Neural cell (in vitro differentiated cells): ENCODE measurements around the gene ASL. TPM values are rescaled to one million over a fixed set of nuclear protein-coding genes. Genes with fewer than 3 reads are reported as not detected.
"Not testable (repeated sequence)": the region's sequence is repeated elsewhere in the genome, so short reads cannot be mapped to it uniquely, and the experiment has no call there.

Experiments
- H2AFZ ChIP-seq: fragments of 200-600, 300-800 bp; sonication (generic), shearing (Covaris generic); 2 replicates; pipeline ENCODE4 v1.6.0; 2014; ENCODE audit warnings: low read depth, mild to moderate bottlenecking, antibody characterized with exemption, low read length, moderate library complexity
- H3F3A ChIP-seq: fragments of 200-600 bp; shearing (Covaris generic); 2 replicates; pipeline ENCODE4 v1.6.1; 2016; ENCODE audit warnings: mild to moderate bottlenecking, moderate library complexity, mixed read lengths, antibody characterized with exemption, low read length; ENCODE audit not compliant: insufficient read depth, poor library complexity, severe bottlenecking
- H3K27ac ChIP-seq: fragments of 200-600, 300-800 bp; sonication (generic), shearing (Covaris generic); 2 replicates; pipeline ENCODE4 v1.5.1; 2014; ENCODE audit warnings: mild to moderate bottlenecking, low read length, moderate library complexity
- H3K27me3 ChIP-seq: fragments of 300-800, 200-600 bp; sonication (generic), shearing (Covaris generic); 2 replicates; pipeline ENCODE4 v1.6.0; 2014; ENCODE audit warnings: mild to moderate bottlenecking, low read depth, low read length, moderate library complexity; ENCODE audit not compliant: insufficient read depth
- H3K36me3 ChIP-seq: fragments of 300-800, 200-600 bp; sonication (generic), shearing (Covaris generic); 2 replicates; pipeline ENCODE4 v1.5.1; 2014; ENCODE audit warnings: mild to moderate bottlenecking, antibody characterized with exemption, low read length, moderate library complexity; ENCODE audit not compliant: insufficient read depth
- H3K4me2 ChIP-seq: fragments of 300-800, 200-600 bp; sonication (generic), shearing (Covaris generic); 2 replicates; pipeline ENCODE4 v1.6.0; 2014; ENCODE audit warnings: mild to moderate bottlenecking, low read length
- H3K4me3 ChIP-seq: fragments of 300-800, 200-600 bp; sonication (generic), shearing (Covaris generic); 2 replicates; pipeline ENCODE4 v1.5.1; 2014; ENCODE audit warnings: mild to moderate bottlenecking, low read length, moderate library complexity
- H3K79me2 ChIP-seq: fragments of 200-600 bp; shearing (Covaris generic); replicated peaks from 2 replicates; pipeline ENCODE4 v1.6.0; 2014; ENCODE audit warnings: mild to moderate bottlenecking, low read length, moderate library complexity; ENCODE audit not compliant: insufficient read depth
- H3K9ac ChIP-seq: fragments of 300-800, 200-600 bp; sonication (generic), shearing (Covaris generic); 2 replicates; pipeline ENCODE4 v1.6.1; 2016; ENCODE audit warnings: mild to moderate bottlenecking, low read length, mixed read lengths
- H3K9me2 ChIP-seq: fragments of 200-600 bp; shearing (Covaris generic); 2 replicates; pipeline ENCODE4 v1.6.1; 2016; ENCODE audit warnings: mild to moderate bottlenecking, low read length, mixed read lengths; ENCODE audit not compliant: insufficient read depth
- H3K9me3 ChIP-seq: fragments of 200-600, 300-800 bp; sonication (generic), shearing (Covaris generic); 2 replicates; pipeline ENCODE4 v1.6.1; 2016; ENCODE audit warnings: mild to moderate bottlenecking, mixed run types, low read length, moderate library complexity, mixed read lengths
- H4K20me1 ChIP-seq: fragments of 200-600 bp; shearing (Covaris generic); 2 replicates; pipeline ENCODE4 v1.6.1; 2016; ENCODE audit warnings: mild to moderate bottlenecking, mixed run types; ENCODE audit not compliant: insufficient read depth
- EP300 ChIP-seq: fragments of 450-650 bp; conservative IDR thresholded peaks from 2 replicates; pipeline ENCODE4 v1.6.1; 2014; ENCODE audit warnings: antibody characterized with exemption, mild to moderate bottlenecking, moderate library complexity; ENCODE audit not compliant: poor library complexity, severe bottlenecking
- EZH2 ChIP-seq: fragments of 200-600, 300-800 bp; shearing (Covaris generic), sonication (generic); IDR thresholded peaks from 2 replicates; pipeline ENCODE4 v1.6.1; 2014; ENCODE audit warnings: antibody characterized with exemption, low read length, borderline replicate concordance, mild to moderate bottlenecking; ENCODE audit not compliant: insufficient read depth, poor library complexity, severe bottlenecking
- MXI1 ChIP-seq: fragments of 450-650 bp; conservative IDR thresholded peaks from 2 replicates; pipeline ENCODE4 v1.6.1; 2014; ENCODE audit warnings: antibody characterized with exemption, mild to moderate bottlenecking; ENCODE audit not compliant: poor library complexity, severe bottlenecking
- POLR2AphosphoS5 ChIP-seq: IDR thresholded peaks from 2 replicates; pipeline ENCODE4 v1.6.1; 2012
- RAD21 ChIP-seq: fragments of 450-650 bp; conservative IDR thresholded peaks from 2 replicates; pipeline ENCODE4 v1.6.1; 2014; ENCODE audit warnings: antibody characterized with exemption, mild to moderate bottlenecking, moderate library complexity
- REST ChIP-seq: IDR thresholded peaks from 2 replicates; pipeline ENCODE4 v1.6.1; 2012; ENCODE audit warnings: borderline replicate concordance
- SMC3 ChIP-seq: fragments of 450-650 bp; conservative IDR thresholded peaks from 2 replicates; pipeline ENCODE4 v1.6.1; 2014; ENCODE audit warnings: antibody characterized with exemption, mild to moderate bottlenecking, moderate library complexity; ENCODE audit not compliant: poor library complexity
- TAF1 ChIP-seq: IDR thresholded peaks from 2 replicates; pipeline ENCODE4 v1.6.1; 2012; ENCODE audit warnings: low read depth
- polyA plus RNA-seq: library from polyadenylated mRNA; depleted of rRNA; stranded (reverse); fragments of >200 nt; gene quantifications from 2 replicates; pipeline ENCODE4 v1.2.3, GENCODE V29; 2014
- TF ChIP-seq, protein P1 (sequence below): fragments of 450-650 bp; IDR thresholded peaks from 2 replicates; pipeline ENCODE4 v1.5.1; 2014; ENCODE audit warnings: antibody characterized with exemption, mild to moderate bottlenecking, moderate library complexity; ENCODE audit not compliant: poor library complexity, severe bottlenecking

The ASL gene
- polyA plus RNA-seq, 1 donor from 2014 or later, result 20.9 TPM

DNA sequence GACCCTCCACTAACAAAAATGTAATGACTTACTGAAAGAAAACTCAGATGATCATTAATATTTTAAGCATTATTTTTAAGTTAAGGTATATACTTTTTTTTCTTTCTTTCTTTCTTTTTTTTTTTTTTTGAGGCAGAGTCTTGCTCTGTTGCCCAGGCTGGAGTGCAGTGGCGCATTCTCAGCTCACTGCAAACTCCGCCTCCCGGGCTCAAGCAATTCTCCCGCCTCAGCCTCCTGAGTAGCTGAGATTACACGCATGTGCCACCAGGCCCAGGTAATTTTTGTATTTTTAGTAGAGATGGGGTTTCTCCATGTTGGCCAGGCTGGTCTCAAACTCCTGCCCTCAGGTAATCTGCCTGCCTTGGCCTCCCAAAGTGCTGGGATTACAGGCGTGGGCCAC, 26.5 kb downstream of the ASL start:
- not testable (repeated sequence) for H3K27ac ChIP-seq, H3K9me3 ChIP-seq, H2AFZ ChIP-seq, H3K4me3 ChIP-seq, H3K27me3 ChIP-seq, H3K36me3 ChIP-seq, H3K4me2 ChIP-seq, H3K9me2 ChIP-seq, H3K79me2 ChIP-seq, H3K9ac ChIP-seq, H4K20me1 ChIP-seq, H3F3A ChIP-seq

DNA sequence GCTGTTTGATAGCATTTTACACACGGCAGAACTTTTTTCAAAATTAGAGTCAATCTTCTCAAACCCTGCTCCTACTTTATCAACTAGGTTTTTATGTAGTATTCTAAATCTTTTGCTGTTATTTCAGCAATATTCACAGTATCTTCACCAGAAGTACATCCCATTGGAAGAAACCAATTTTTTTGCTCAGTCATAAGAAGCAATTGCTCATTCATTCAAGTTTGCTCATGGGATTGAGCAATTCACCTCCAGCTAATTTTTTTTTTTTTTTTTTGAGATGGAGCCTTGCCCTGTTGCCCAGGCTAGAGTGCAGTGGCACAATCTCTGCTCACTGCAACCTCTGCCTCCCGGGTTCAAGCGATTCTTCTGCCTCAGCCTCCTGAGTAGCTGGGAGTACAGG, 28.4 kb downstream of the ASL start:
- not testable (repeated sequence) for H3K27me3 ChIP-seq, H3K9me3 ChIP-seq, H3K4me2 ChIP-seq, H3K27ac ChIP-seq, H4K20me1 ChIP-seq, H3F3A ChIP-seq, H3K9me2 ChIP-seq, H2AFZ ChIP-seq, H3K4me3 ChIP-seq, H3K9ac ChIP-seq, H3K36me3 ChIP-seq, H3K79me2 ChIP-seq

GRCh38 chr7:66105263-66105748, 29.7 kb downstream of the ASL start:
- no peaks in the 10 kb centered on the region for H3K9me2 ChIP-seq
- no peaks in the 10 kb centered on the region for H3F3A ChIP-seq
- no peak overlapping the region for H3K4me2 ChIP-seq
- TF ChIP-seq POLR2AphosphoS5, result no peak
- no peak for TF ChIP-seq REST
- TF ChIP-seq TAF1, result no peak
- no peak for TF ChIP-seq RAD21
- TF ChIP-seq, protein P1, sequence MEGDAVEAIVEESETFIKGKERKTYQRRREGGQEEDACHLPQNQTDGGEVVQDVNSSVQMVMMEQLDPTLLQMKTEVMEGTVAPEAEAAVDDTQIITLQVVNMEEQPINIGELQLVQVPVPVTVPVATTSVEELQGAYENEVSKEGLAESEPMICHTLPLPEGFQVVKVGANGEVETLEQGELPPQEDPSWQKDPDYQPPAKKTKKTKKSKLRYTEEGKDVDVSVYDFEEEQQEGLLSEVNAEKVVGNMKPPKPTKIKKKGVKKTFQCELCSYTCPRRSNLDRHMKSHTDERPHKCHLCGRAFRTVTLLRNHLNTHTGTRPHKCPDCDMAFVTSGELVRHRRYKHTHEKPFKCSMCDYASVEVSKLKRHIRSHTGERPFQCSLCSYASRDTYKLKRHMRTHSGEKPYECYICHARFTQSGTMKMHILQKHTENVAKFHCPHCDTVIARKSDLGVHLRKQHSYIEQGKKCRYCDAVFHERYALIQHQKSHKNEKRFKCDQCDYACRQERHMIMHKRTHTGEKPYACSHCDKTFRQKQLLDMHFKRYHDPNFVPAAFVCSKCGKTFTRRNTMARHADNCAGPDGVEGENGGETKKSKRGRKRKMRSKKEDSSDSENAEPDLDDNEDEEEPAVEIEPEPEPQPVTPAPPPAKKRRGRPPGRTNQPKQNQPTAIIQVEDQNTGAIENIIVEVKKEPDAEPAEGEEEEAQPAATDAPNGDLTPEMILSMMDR, result no peak
- no peak for TF ChIP-seq EP300
- TF ChIP-seq MXI1, result no peak
- no peak for TF ChIP-seq EZH2
- TF ChIP-seq SMC3, result no peak
- H3K27me3 ChIP-seq, result no peaks in the 10 kb centered on the region
- H4K20me1 ChIP-seq, result no peaks in the 10 kb centered on the region
- H3K36me3 ChIP-seq, result no peaks in the 10 kb centered on the region
- H3K9ac ChIP-seq, result no peak overlapping the region
- H2AFZ ChIP-seq, result no peak overlapping the region
- no peaks in the 10 kb centered on the region for H3K9me3 ChIP-seq
- H3K27ac ChIP-seq, result no peak overlapping the region
- no peak overlapping the region for H3K4me3 ChIP-seq
- no peaks in the 10 kb centered on the region for H3K79me2 ChIP-seq

DNA sequence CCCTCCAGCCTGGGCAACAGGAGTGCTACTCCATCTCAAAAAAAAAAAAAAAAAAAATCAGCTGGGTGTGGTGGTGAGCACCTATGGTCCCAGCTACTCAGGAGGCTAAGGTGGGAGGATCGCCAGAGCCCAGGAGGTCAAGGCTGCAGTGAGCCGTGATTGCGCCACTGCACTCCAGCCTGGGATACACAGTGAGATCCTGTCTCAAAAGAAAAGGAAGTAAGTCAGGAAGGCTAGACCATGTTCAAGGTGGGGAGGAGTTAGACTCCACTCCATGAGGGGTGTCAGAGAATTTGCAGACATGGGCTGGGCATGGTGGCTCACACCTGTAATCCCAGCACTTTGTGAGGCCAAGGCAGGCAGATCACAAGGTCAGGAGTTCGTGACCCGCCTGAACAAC, 32.8 kb downstream of the ASL start:
- not testable (repeated sequence) for H2AFZ ChIP-seq, H4K20me1 ChIP-seq, H3K9ac ChIP-seq, H3K79me2 ChIP-seq, H3K9me2 ChIP-seq, H3K36me3 ChIP-seq, H3K27ac ChIP-seq, H3K9me3 ChIP-seq, H3F3A ChIP-seq, H3K4me2 ChIP-seq, H3K27me3 ChIP-seq, H3K4me3 ChIP-seq
